HG03060 (cell line): ENCODE results near the gene LAMTOR4.
A peak's percentile ranks its signal among the peaks of the same experiment; 100 is the strongest.

Source experiments
- ATAC-seq: cut with Tn5 transposase; IDR thresholded peaks from one replicate; pipeline ENCODE4 v1.9.1; 2021; ENCODE audit warnings: low read depth, moderate number of reproducible peaks; ENCODE audit not compliant: unreplicated experiment

Gene LAMTOR4

GRCh38 chr7:100148559-100149328 is at the start of gene LAMTOR4:
TSS of gene LAMTOR4 (plus strand) at chr7:100148918. CDS start at chr7:100148973, 55 bp downstream.
- ATAC-seq: peak; percentile 99

GRCh38 chr7:100099452-100099851 is 49.3 kb upstream of the LAMTOR4 start:
- ATAC-seq: no peak

GRCh38 chr7:100100420-100101015 is 48.2 kb upstream of the LAMTOR4 start:
- ATAC-seq: peak; percentile 34

GRCh38 chr7:100101016-100101862 is 47.5 kb upstream of the LAMTOR4 start, which contains the start of the genes AP4M1 and MCM7:
TSS of gene AP4M1 (plus strand) at chr7:100101643. CDS start at chr7:100101715, 72 bp downstream.
TSS of gene MCM7 (minus strand) at chr7:100101397. CDS start at chr7:100101294, 103 bp downstream.
- ATAC-seq: peak; percentile 62

GRCh38 chr7:100102950-100103840 is 45.5 kb upstream of the LAMTOR4 start:
- ATAC-seq: no peak

GRCh38 chr7:100105534-100105933 is 43.2 kb upstream of the LAMTOR4 start:
- no peak for ATAC-seq

GRCh38 chr7:100106633-100107032 is 42.1 kb upstream of the LAMTOR4 start:
- ATAC-seq: no peak

GRCh38 chr7:100107125-100107737 is 41.5 kb upstream of the LAMTOR4 start:
- ATAC-seq: no peak

- ATAC-seq: no peak
Measured at GRCh38 chr7:100107890-100108289, 40.8 kb upstream of the LAMTOR4 start.

GRCh38 chr7:100109521-100110163 is 39.1 kb upstream of the LAMTOR4 start:
- no peak for ATAC-seq

GRCh38 chr7:100111156-100111555 is 37.6 kb upstream of the LAMTOR4 start:
- no peak for ATAC-seq

GRCh38 chr7:100111914-100112313 is 36.8 kb upstream of the LAMTOR4 start:
- ATAC-seq: no peak

- ATAC-seq: no peak
Measured at GRCh38 chr7:100115026-100115425, 33.7 kb upstream of the LAMTOR4 start.

- ATAC-seq: no peak
Measured at GRCh38 chr7:100118388-100119071, 30.2 kb upstream of the LAMTOR4 start.

- ATAC-seq: peak; percentile 68
Measured at GRCh38 chr7:100119072-100119969, 29.4 kb upstream of the LAMTOR4 start, which contains the start of the genes CNPY4 and TAF6. TSS of gene CNPY4 (plus strand) at chr7:100119634. CDS start at chr7:100119745, 111 bp downstream. TSS of gene TAF6 (minus strand) at chr7:100119358. CDS start at chr7:100114209, 5,149 bp downstream.

GRCh38 chr7:100119970-100120732 is 28.6 kb upstream of the LAMTOR4 start:
- ATAC-seq: no peak

GRCh38 chr7:100120733-100121036 is 28.0 kb upstream of the LAMTOR4 start:
- ATAC-seq: no peak
